Measurements from ENCODE around the gene RAD17.

DNA sequence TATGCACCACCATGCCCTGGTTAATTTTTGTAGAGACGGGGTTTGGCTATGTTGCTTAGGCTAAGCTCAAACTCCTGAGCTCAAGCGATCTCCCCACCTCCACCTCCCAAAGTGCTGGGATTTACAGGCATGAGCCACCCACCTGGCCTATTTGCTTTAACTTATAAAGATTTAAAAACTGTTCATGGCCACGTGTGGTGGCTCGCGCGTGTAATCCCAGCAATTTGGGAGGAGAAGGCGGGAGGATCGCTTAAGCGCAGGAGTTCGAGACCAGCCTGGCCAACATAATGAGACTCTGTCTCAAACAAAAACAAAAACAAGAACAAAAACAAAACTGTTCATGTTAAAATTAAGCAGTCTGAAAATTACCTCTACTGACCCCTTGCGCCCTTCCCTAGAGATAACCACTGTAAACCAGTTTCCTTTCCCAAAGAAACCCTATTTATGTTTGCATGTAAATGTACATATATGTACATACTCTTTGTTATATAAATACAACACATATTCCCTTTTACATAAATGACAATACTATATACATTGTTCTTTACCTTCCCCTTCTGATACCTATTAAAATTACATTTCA lies 1.8 kb upstream of the RAD17 start:
- no peak for TF ChIP-seq POLR2A (IDR thresholded peaks at IDR 0.05)
- TF ChIP-seq, protein P1, sequence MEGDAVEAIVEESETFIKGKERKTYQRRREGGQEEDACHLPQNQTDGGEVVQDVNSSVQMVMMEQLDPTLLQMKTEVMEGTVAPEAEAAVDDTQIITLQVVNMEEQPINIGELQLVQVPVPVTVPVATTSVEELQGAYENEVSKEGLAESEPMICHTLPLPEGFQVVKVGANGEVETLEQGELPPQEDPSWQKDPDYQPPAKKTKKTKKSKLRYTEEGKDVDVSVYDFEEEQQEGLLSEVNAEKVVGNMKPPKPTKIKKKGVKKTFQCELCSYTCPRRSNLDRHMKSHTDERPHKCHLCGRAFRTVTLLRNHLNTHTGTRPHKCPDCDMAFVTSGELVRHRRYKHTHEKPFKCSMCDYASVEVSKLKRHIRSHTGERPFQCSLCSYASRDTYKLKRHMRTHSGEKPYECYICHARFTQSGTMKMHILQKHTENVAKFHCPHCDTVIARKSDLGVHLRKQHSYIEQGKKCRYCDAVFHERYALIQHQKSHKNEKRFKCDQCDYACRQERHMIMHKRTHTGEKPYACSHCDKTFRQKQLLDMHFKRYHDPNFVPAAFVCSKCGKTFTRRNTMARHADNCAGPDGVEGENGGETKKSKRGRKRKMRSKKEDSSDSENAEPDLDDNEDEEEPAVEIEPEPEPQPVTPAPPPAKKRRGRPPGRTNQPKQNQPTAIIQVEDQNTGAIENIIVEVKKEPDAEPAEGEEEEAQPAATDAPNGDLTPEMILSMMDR (IDR thresholded peaks at IDR 0.05) = no peak

Measured in esophagus squamous epithelium (tissue), 4 donors.